Endodermal cell (in vitro differentiated cells): ENCODE results near the gene ZCCHC4. TPM values are rescaled to one million over a fixed set of nuclear protein-coding genes. Genes with fewer than 3 reads are reported as not detected.
"Not testable (repeated sequence)": the region's sequence is repeated elsewhere in the genome, so short reads cannot be mapped to it uniquely, and the experiment has no call there.

ENCODE experiments used
- DNase-seq: peaks from one replicate; pipeline ENCODE4 v3.0.0-alpha.2; 2017
- H3K27ac ChIP-seq: 2 replicates; pipeline ENCODE4 v1.5.1; 2013; ENCODE audit warnings: mild to moderate bottlenecking, low read depth, low read length, moderate library complexity
- H3K27me3 ChIP-seq: 2 replicates; pipeline ENCODE4 v1.6.1; 2013; ENCODE audit warnings: mild to moderate bottlenecking, low read length, moderate library complexity; ENCODE audit not compliant: insufficient read depth, control insufficient read depth, poor library complexity, severe bottlenecking
- H3K36me3 ChIP-seq: 2 replicates; pipeline ENCODE4 v1.7.0; 2013; ENCODE audit warnings: mild to moderate bottlenecking, low read length, moderate library complexity; ENCODE audit not compliant: control insufficient read depth, insufficient read depth
- H3K4me1 ChIP-seq: one replicate; pipeline ENCODE4 v1.7.0; 2013; ENCODE audit warnings: low read length; ENCODE audit not compliant: control insufficient read depth, insufficient read depth
- H3K4me3 ChIP-seq: 2 replicates; pipeline ENCODE4 v1.5.1; 2013; ENCODE audit warnings: mild to moderate bottlenecking, low read length, moderate library complexity
- H3K9ac ChIP-seq: 2 replicates; pipeline ENCODE4 v1.6.1; 2013; ENCODE audit warnings: mild to moderate bottlenecking, low read length, moderate library complexity; ENCODE audit not compliant: poor library complexity, severe bottlenecking; ENCODE audit errors: extremely low read depth
- H3K9me3 ChIP-seq: 2 replicates; pipeline ENCODE4 v1.6.1; 2013; ENCODE audit warnings: mild to moderate bottlenecking, low read length, moderate library complexity; ENCODE audit not compliant: control insufficient read depth
- H3K27ac Mint-ChIP-seq: 2 replicates; pipeline ENCODE4 v1.8.0; 2020; ENCODE audit warnings: mixed read lengths
- H3K27me3 Mint-ChIP-seq: 2 replicates; pipeline ENCODE4 v1.8.0; 2021; ENCODE audit warnings: mild to moderate bottlenecking, mixed read lengths; ENCODE audit not compliant: insufficient read depth
- H3K36me3 Mint-ChIP-seq: 2 replicates; pipeline ENCODE4 v1.8.0; 2020; ENCODE audit warnings: low read depth, mixed read lengths
- H3K4me1 Mint-ChIP-seq: 2 replicates; pipeline ENCODE4 v1.8.0; 2020; ENCODE audit warnings: mixed read lengths
- H3K4me3 Mint-ChIP-seq: 2 replicates; pipeline ENCODE4 v1.8.0; 2020; ENCODE audit warnings: mild to moderate bottlenecking, moderate library complexity, mixed read lengths
- H3K9me3 Mint-ChIP-seq: 2 replicates; pipeline ENCODE4 v1.8.0; 2020; ENCODE audit warnings: mild to moderate bottlenecking, mixed read lengths
- WGBS, 2 experiments: methylation state at CpG; one replicate each; pipeline versions ENCODE4 v1.1.5 to v1.1.7; 2013; ENCODE audit warnings: missing lambda C conversion rate in 2 of 2, mixed read lengths in 1 of 2; ENCODE audit not compliant: insufficient coverage in 1 of 2, insufficient read length in 1 of 2; 5-methylcytosine and 5-hydroxymethylcytosine counted together
- total RNA-seq, 2 donors: library from RNA; stranded (reverse); fragmentation: NEBNext Ultra II Directional in 1 of 2; extraction: Animal tissue kit (Norgen Biotek cat#: 25700) in 1 of 2; gene quantifications; 2 replicates in 1 of 2; 3 replicates in 1 of 2; pipeline ENCODE4 v1.2.1, GENCODE V29; 2021
- TF ChIP-seq, protein P1 (sequence below): fragments of 200-600 bp; sonication (generic); conservative IDR thresholded peaks from 2 replicates; pipeline ENCODE4 v1.5.0; 2021; ENCODE audit warnings: antibody characterized with exemption, mild to moderate bottlenecking

The ZCCHC4 gene
- total RNA-seq, 2 donors from 2014 or later, result 11.1 to 19.7 TPM

GRCh38 chr4:25367877-25368276, 55.3 kb downstream of the ZCCHC4 start:
- Mint-ChIP-seq H3K4me3 (peak overlapping the region; percentile 18), H3K27ac (peak overlapping the region; percentile 73), H3K4me1 (peaks cover 46% of the 10 kb centered on the region), H3K9me3 (no peaks in the 10 kb centered on the region), H3K27me3 (no peaks in the 10 kb centered on the region), H3K36me3 (peaks cover 4% of the 10 kb centered on the region)
- Histone ChIP-seq H3K4me3 (peak overlapping the region; percentile 19), H3K27ac (no peak overlapping the region), H3K4me1 (peaks cover 23% of the 10 kb centered on the region), H3K36me3 (no peaks in the 10 kb centered on the region), H3K9ac (no peak overlapping the region), H3K27me3 (no peaks in the 10 kb centered on the region), H3K9me3 (no peaks in the 10 kb centered on the region)
- TF ChIP-seq, protein P1, sequence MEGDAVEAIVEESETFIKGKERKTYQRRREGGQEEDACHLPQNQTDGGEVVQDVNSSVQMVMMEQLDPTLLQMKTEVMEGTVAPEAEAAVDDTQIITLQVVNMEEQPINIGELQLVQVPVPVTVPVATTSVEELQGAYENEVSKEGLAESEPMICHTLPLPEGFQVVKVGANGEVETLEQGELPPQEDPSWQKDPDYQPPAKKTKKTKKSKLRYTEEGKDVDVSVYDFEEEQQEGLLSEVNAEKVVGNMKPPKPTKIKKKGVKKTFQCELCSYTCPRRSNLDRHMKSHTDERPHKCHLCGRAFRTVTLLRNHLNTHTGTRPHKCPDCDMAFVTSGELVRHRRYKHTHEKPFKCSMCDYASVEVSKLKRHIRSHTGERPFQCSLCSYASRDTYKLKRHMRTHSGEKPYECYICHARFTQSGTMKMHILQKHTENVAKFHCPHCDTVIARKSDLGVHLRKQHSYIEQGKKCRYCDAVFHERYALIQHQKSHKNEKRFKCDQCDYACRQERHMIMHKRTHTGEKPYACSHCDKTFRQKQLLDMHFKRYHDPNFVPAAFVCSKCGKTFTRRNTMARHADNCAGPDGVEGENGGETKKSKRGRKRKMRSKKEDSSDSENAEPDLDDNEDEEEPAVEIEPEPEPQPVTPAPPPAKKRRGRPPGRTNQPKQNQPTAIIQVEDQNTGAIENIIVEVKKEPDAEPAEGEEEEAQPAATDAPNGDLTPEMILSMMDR, result no peak
- no peak for DNase-seq

GRCh38 chr4:25368315-25368714, 55.7 kb downstream of the ZCCHC4 start:
- 58 to 66% methylated on average over 5 to 6 of the region's 6 CpGs for WGBS, 2 experiments

DNA sequence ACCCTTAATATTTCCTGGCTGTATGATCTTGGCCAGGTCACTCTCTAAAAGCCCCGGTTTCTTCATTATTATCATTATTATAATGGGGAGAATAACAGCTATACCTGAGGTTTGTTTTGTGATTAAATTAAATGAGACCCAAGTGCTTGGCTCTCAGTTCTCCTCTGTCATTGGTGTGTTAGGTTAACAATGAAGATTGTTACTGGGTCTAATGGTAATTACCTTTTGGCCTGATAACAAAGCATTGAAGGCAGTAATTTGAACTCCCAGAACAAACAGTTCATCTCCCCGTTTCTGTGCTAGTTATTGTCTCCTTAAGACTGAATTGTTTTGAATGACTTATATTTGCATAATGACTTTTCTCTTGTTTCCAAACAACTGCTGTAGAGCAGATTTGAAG, 57.7 kb downstream of the ZCCHC4 start:
- Histone ChIP-seq H3K9me3 (no peaks in the 10 kb centered on the region), H3K27ac (no peak overlapping the region), H3K36me3 (no peaks in the 10 kb centered on the region), H3K9ac (no peak overlapping the region), H3K4me3 (peak overlapping the region; percentile 11), H3K4me1 (peaks cover 23% of the 10 kb centered on the region), H3K27me3 (no peaks in the 10 kb centered on the region)
- 7% methylated on average over 1 of the region's 2 CpGs; no CpG with 5 or more reads in 1 of the 2 experiments for WGBS, 2 experiments
- no peak for DNase-seq
- TF ChIP-seq, protein P1, result no peak
- H3K27ac Mint-ChIP-seq, result peak overlapping the region; percentile 3
- H3K4me3 Mint-ChIP-seq, result no peak overlapping the region
- peaks cover 3% of the 10 kb centered on the region for H3K36me3 Mint-ChIP-seq
- peaks cover 57% of the 10 kb centered on the region for H3K4me1 Mint-ChIP-seq
- no peaks in the 10 kb centered on the region for H3K27me3 Mint-ChIP-seq
- H3K9me3 Mint-ChIP-seq, result no peaks in the 10 kb centered on the region

More at GRCh38 chr4:25368315-25368714, 55.7 kb downstream of the ZCCHC4 start:
- H3K9ac ChIP-seq, result no peak overlapping the region
- peak; percentile 39 for DNase-seq
- peaks cover 45% of the 10 kb centered on the region for H3K4me1 Mint-ChIP-seq
- no peaks in the 10 kb centered on the region for H3K9me3 ChIP-seq
- TF ChIP-seq, protein P1, result no peak
- H3K27ac Mint-ChIP-seq, result peak overlapping the region; percentile 73
- peak overlapping the region; percentile 19 for H3K4me3 ChIP-seq
- peak overlapping the region; percentile 18 for H3K4me3 Mint-ChIP-seq
- H3K27me3 Mint-ChIP-seq, result no peaks in the 10 kb centered on the region
- no peak overlapping the region for H3K27ac ChIP-seq
- no peaks in the 10 kb centered on the region for H3K36me3 Mint-ChIP-seq
- H3K36me3 ChIP-seq, result no peaks in the 10 kb centered on the region
- H3K9me3 Mint-ChIP-seq, result no peaks in the 10 kb centered on the region
- H3K27me3 ChIP-seq, result no peaks in the 10 kb centered on the region
- peaks cover 23% of the 10 kb centered on the region for H3K4me1 ChIP-seq

DNA sequence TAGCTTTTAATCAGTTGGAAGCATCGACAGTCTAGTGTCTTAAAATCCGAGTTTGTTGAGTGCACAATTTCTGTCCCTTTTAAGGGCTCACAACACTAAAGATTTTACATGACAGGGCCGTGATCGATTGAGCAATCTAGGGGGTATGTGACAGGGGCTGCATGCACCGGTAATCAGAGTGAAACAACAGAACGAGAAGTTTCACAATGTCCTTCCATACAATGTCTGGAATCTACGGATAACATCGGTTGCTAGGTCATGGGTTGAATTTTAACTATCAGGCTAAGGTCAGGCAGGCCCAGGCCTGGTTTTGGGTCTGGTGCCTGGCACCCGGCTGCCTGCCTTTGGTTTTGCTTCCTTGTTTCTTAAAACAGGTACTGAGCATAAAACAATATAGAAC, 60.0 kb downstream of the ZCCHC4 start:
- not testable (repeated sequence) for H3K27ac ChIP-seq, H3K36me3 ChIP-seq, H3K27ac Mint-ChIP-seq, H3K9ac ChIP-seq, H3K9me3 ChIP-seq, H3K27me3 ChIP-seq, H3K36me3 Mint-ChIP-seq, H3K4me3 Mint-ChIP-seq, H3K27me3 Mint-ChIP-seq, DNase-seq, H3K9me3 Mint-ChIP-seq, H3K4me3 ChIP-seq
- WGBS, 2 experiments, result 88 to 95% methylated on average over 8 to 9 of the region's 9 CpGs
- H3K4me1 Mint-ChIP-seq, result peaks cover 57% of the 10 kb centered on the region
- peaks cover 20% of the 10 kb centered on the region for H3K4me1 ChIP-seq
